ENCODE data around the gene USP20.

The USP20 gene

GRCh38 chr9:129823542-129823934 lies 11.7 kb upstream of the USP20 start:
- no peak for TF ChIP-seq CTCF (IDR thresholded peaks at IDR 0.05; ENCODE audit: low read depth, low read length)
- peak overlapping the region; percentile 72 for H3K4me3 ChIP-seq (ENCODE audit: low read depth, low read length)

- H3K4me3 ChIP-seq (ENCODE audit: low read depth, low read length) = peak within 1 kb of the TSS; percentile 72
- no peak for TF ChIP-seq CTCF (IDR thresholded peaks at IDR 0.05; ENCODE audit: low read depth, low read length)
These were observed 11.2 kb upstream of the USP20 start, which contains the start of gene TOR1A for GRCh38 chr9:129823935-129824601. Gene TOR1A, minus strand, starts transcription at chr9:129824136. Its CDS starts 51 bp downstream, at chr9:129824085.

- H3K4me3 ChIP-seq (ENCODE audit: low read depth, low read length) = no peak overlapping the region
- no peak for TF ChIP-seq CTCF (IDR thresholded peaks at IDR 0.05; ENCODE audit: low read depth, low read length)
These were observed 8.9 kb upstream of the USP20 start for GRCh38 chr9:129826344-129826743.

- TF ChIP-seq CTCF (IDR thresholded peaks at IDR 0.05; ENCODE audit: low read depth, low read length) = no peak
- H3K4me3 ChIP-seq (ENCODE audit: low read depth, low read length) = no peak overlapping the region
These were observed 8.5 kb upstream of the USP20 start for GRCh38 chr9:129826759-129827158.

- TF ChIP-seq CTCF (IDR thresholded peaks at IDR 0.05; ENCODE audit: low read depth, low read length) = no peak
These were observed 7.2 kb upstream of the USP20 start for GRCh38 chr9:129828051-129828450.

GRCh38 chr9:129828969-129829368 lies 6.3 kb upstream of the USP20 start:
- TF ChIP-seq CTCF (IDR thresholded peaks at IDR 0.05; ENCODE audit: low read depth, low read length) = no peak
- no peak overlapping the region for H3K4me3 ChIP-seq (ENCODE audit: low read depth, low read length)

More at GRCh38 chr9:129828051-129828450, 7.2 kb upstream of the USP20 start:
- H3K4me3 ChIP-seq (ENCODE audit: low read depth, low read length) = no peak overlapping the region

- TF ChIP-seq CTCF (IDR thresholded peaks at IDR 0.05; ENCODE audit: low read depth, low read length) = no peak
These were observed 2.3 kb upstream of the USP20 start for GRCh38 chr9:129832982-129833381.

More at GRCh38 chr9:129832982-129833381, 2.3 kb upstream of the USP20 start:
- no peak overlapping the region for H3K4me3 ChIP-seq (ENCODE audit: low read depth, low read length)
